Mesothelial cell of epicardium (in vitro differentiated cells): ENCODE results near the gene SLC35D3. TPM values are rescaled to one million over a fixed set of nuclear protein-coding genes. Genes with fewer than 3 reads are reported as not detected.
"Not testable (repeated sequence)": the region's sequence is repeated elsewhere in the genome, so short reads cannot be mapped to it uniquely, and the experiment has no call there.

Experiments
- DNase-seq, 2 experiments: peaks; one replicate each; pipeline ENCODE4 v3.0.0; 2021; ENCODE audit warnings: low spot score in 2 of 2; ENCODE audit not compliant: unreplicated experiment in 2 of 2
- H3K27ac Mint-ChIP-seq: 2 replicates; pipeline ENCODE4 v1.8.0; 2021; ENCODE audit warnings: mixed read lengths
- H3K27me3 Mint-ChIP-seq: 2 replicates; pipeline ENCODE4 v1.8.0; 2021; ENCODE audit warnings: low read depth, mixed read lengths
- H3K36me3 Mint-ChIP-seq: 2 replicates; pipeline ENCODE4 v1.8.0; 2021; ENCODE audit warnings: mixed read lengths
- H3K4me1 Mint-ChIP-seq: 2 replicates; pipeline ENCODE4 v1.8.0; 2021; ENCODE audit warnings: mixed read lengths
- H3K4me3 Mint-ChIP-seq: 2 replicates; pipeline ENCODE4 v1.8.0; 2021; ENCODE audit warnings: mild to moderate bottlenecking, moderate library complexity, mixed read lengths
- H3K9me3 Mint-ChIP-seq: 2 replicates; pipeline ENCODE4 v1.8.0; 2021; ENCODE audit warnings: mixed read lengths
- total RNA-seq: library from RNA; stranded (reverse); gene quantifications from 3 replicates; pipeline ENCODE4 v1.2.1, GENCODE V29; 2021
- TF ChIP-seq, protein P1 (sequence below): fragments of 200-600 bp; sonication (generic); IDR thresholded peaks from one replicate; pipeline ENCODE4 v1.5.0; 2021; ENCODE audit warnings: antibody characterized with exemption; ENCODE audit not compliant: unreplicated experiment

The SLC35D3 gene
- total RNA-seq, 1 donor from 2014 or later = not detected

DNA sequence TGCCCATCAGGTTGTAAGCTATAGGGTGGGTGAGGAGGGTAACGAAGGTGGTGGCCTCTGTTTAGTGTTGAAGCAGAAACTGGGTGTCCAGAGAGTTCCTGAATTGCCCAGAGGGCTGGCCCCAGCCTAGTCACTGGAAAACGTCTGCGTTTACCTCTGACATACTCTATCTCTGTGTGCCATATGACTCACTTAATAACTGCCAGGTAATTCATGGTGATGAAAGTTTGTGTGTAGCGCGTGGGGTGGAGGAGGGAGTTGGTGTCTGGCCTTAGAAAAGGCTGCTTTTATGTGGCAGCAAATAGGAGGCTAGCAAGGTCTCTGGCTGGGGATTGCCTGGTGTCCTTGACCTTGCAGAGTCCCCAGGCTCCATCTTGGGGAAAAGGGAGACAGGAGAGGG lies 47.3 kb downstream of the SLC35D3 start:
- H3K27ac Mint-ChIP-seq = no peak overlapping the region
- DNase-seq = no peak
- TF ChIP-seq, protein P1, sequence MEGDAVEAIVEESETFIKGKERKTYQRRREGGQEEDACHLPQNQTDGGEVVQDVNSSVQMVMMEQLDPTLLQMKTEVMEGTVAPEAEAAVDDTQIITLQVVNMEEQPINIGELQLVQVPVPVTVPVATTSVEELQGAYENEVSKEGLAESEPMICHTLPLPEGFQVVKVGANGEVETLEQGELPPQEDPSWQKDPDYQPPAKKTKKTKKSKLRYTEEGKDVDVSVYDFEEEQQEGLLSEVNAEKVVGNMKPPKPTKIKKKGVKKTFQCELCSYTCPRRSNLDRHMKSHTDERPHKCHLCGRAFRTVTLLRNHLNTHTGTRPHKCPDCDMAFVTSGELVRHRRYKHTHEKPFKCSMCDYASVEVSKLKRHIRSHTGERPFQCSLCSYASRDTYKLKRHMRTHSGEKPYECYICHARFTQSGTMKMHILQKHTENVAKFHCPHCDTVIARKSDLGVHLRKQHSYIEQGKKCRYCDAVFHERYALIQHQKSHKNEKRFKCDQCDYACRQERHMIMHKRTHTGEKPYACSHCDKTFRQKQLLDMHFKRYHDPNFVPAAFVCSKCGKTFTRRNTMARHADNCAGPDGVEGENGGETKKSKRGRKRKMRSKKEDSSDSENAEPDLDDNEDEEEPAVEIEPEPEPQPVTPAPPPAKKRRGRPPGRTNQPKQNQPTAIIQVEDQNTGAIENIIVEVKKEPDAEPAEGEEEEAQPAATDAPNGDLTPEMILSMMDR = no peak
- H3K36me3 Mint-ChIP-seq = no peaks in the 10 kb centered on the region
- no peak overlapping the region for H3K4me3 Mint-ChIP-seq
- H3K9me3 Mint-ChIP-seq = no peaks in the 10 kb centered on the region
- peaks cover 2% of the 10 kb centered on the region for H3K27me3 Mint-ChIP-seq
- H3K4me1 Mint-ChIP-seq = peaks cover 4% of the 10 kb centered on the region

DNA sequence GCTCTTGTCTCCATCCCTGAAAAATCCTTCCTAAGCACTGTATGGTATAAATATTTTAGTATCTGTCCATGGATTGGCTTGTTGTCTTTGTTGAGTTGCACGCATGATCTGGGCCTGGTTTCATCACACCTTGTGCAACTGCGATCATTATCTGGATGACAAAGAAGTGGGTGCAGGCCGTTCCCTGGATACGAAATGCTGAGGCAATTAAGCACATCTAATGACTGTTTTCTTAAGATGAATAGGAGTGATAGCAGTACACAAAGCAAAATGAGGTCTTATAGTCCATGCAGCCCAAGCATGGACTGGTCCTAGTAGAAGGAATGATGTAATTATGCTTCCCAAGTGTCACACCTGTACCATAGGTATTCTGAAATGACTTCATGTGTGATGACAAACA lies 47.8 kb downstream of the SLC35D3 start:
- Mint-ChIP-seq H3K27ac (no peak overlapping the region), H3K36me3 (no peaks in the 10 kb centered on the region), H3K9me3 (no peaks in the 10 kb centered on the region), H3K27me3 (peaks cover 2% of the 10 kb centered on the region), H3K4me3 (no peak overlapping the region), H3K4me1 (peaks cover 4% of the 10 kb centered on the region)
- no peak for DNase-seq
- TF ChIP-seq, protein P1 = no peak

DNA sequence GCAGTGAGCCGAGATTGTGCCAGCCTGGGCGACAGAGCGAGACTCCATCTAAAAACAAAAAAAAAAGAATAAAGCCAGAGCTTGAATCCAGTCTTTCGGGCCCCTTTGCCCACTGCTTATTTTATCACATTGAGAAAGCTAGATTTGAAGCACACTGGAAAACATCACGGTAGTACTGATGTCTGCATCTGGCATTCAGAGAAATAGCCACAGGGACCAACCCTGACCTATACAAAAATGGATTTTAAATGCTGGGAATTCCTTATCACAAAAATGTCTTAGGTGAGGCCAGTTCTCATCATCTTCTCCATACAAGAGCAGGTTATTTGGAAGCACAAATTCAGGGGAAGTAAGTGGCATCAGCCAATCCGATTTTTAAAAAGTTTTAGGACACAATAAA lies 49.5 kb downstream of the SLC35D3 start:
- peaks cover 2% of the 10 kb centered on the region for H3K27me3 Mint-ChIP-seq

GRCh38 chr6:136973781-136974180 lies 51.7 kb downstream of the SLC35D3 start:
- not testable (repeated sequence) for H3K27ac Mint-ChIP-seq, H3K27me3 Mint-ChIP-seq, H3K9me3 Mint-ChIP-seq, H3K36me3 Mint-ChIP-seq, H3K4me3 Mint-ChIP-seq, H3K4me1 Mint-ChIP-seq, DNase-seq

More for the DNA sequence above, 49.5 kb downstream of the SLC35D3 start:
- Mint-ChIP-seq H3K4me1 (peaks cover 4% of the 10 kb centered on the region), H3K36me3 (no peaks in the 10 kb centered on the region), H3K27ac (no peak overlapping the region), H3K9me3 (no peaks in the 10 kb centered on the region), H3K4me3 (no peak overlapping the region)
- no peak for DNase-seq
- TF ChIP-seq, protein P1 = no peak

Other genes with a start within 250 kb of the SLC35D3 start
- gene MAP3K5, start 129.8 kb upstream of the SLC35D3 start, total RNA-seq = 8.3 to 9.5 TPM (median 8.9 TPM) in 3 replicates
- 6.8 to 8.3 TPM (median 7.8 TPM) in 3 replicates for gene PEX7, start 99.7 kb upstream of the SLC35D3 start, total RNA-seq
- gene IL20RA, start 122.7 kb downstream of the SLC35D3 start, total RNA-seq = 1.1 to 2.1 TPM (median 1.7 TPM) in 3 replicates